Spleen (tissue), 11 donors: ENCODE measurements around the gene BAHCC1. TPM values are rescaled to one million over a fixed set of nuclear protein-coding genes. Genes with fewer than 3 reads are reported as not detected.

ENCODE experiments used
- DNase-seq: peaks from one replicate; pipeline ENCODE4 v3.0.0-alpha.2; 2020
- H3K27ac ChIP-seq, 8 donors: fragments of 200-600 bp; sonication (generic) in 7 of 8; 1 replicate in 4 of 8; 2 replicates in 4 of 8; pipeline versions ENCODE4 v1.5.0 to v1.8.0; 2016 to 2021; ENCODE audit warnings: inconsistent platforms in 4 of 8, mild to moderate bottlenecking in 4 of 8, moderate library complexity in 1 of 8
- H3K27me3 ChIP-seq, 7 donors: fragments of 200-600 bp; sonication (generic) in 6 of 7; replicated peaks in 1 of 7; 1 replicate in 4 of 7; 2 replicates in 3 of 7; pipeline versions ENCODE4 v1.5.0 to v1.8.0; 2016 to 2021; ENCODE audit warnings: inconsistent platforms in 3 of 7, mild to moderate bottlenecking in 1 of 7
- H3K36me3 ChIP-seq, 6 donors: fragments of 200-600 bp; sonication (generic) in 5 of 6; 1 replicate in 4 of 6; 2 replicates in 2 of 6; pipeline versions ENCODE4 v1.5.0 to v1.8.0; 2016 to 2021; ENCODE audit warnings: inconsistent platforms in 2 of 6
- H3K4me1 ChIP-seq, 6 donors: fragments of 200-600 bp; sonication (generic) in 5 of 6; 1 replicate in 3 of 6; 2 replicates in 3 of 6; pipeline versions ENCODE4 v1.5.0 to v1.8.0; 2016 to 2021; ENCODE audit warnings: inconsistent platforms in 3 of 6
- H3K4me3 ChIP-seq, 8 donors: fragments of 200-600 bp; sonication (generic) in 7 of 8; 1 replicate in 4 of 8; 2 replicates in 4 of 8; pipeline versions ENCODE4 v1.5.0 to v1.8.0; 2016 to 2021; ENCODE audit warnings: inconsistent platforms in 4 of 8, mild to moderate bottlenecking in 4 of 8, moderate library complexity in 2 of 8
- H3K9me3 ChIP-seq, 8 donors: fragments of 200-600 bp; sonication (generic) in 7 of 8; 1 replicate in 4 of 8; 2 replicates in 4 of 8; pipeline versions ENCODE4 v1.5.0 to v1.8.0; 2016 to 2021; ENCODE audit warnings: inconsistent platforms in 4 of 8
- POLR2A ChIP-seq, 3 donors: fragments of 450-650 bp; IDR thresholded peaks; one replicate each; pipeline ENCODE4 v1.5.1; 2017; ENCODE audit warnings: antibody characterized with exemption in 3 of 3, mild to moderate bottlenecking in 1 of 3
- POLR2AphosphoS5 ChIP-seq, 3 donors: sonication (generic); formaldehyde crosslinking; IDR thresholded peaks; one replicate each; pipeline ENCODE4 v1.5.1; 2017; ENCODE audit warnings: antibody characterized with exemption in 3 of 3
- WGBS, 5 donors: extraction: QIAGEN DNeasy Blood & Tissue Kit in 3 of 5; methylation state at CpG; one replicate each; pipeline versions ENCODE4 v1.1.5 to v1.1.7; 2013 to 2018; 5-methylcytosine and 5-hydroxymethylcytosine counted together
- intact Hi-C: fragments of 100-400 bp; cut with DNase I; formaldehyde crosslinking; loops from one replicate; pipeline ENCODE4 v1.15.0; 2023; ENCODE audit warnings: low total_unique reads
- polyA plus RNA-seq, 3 donors: library from polyadenylated mRNA; stranded (reverse); fragments of 200-250 nt; gene quantifications; one replicate each; pipeline ENCODE4 v1.2.1, GENCODE V29; 2013
- total RNA-seq, 7 donors: library from RNA; depleted of rRNA in 3 of 7; stranded (reverse); fragments of >200 nt in 3 of 7; fragmentation: NEBNext Ultra II Directional in 4 of 7; extraction: Animal tissue kit (Norgen Biotek cat#: 25700) in 4 of 7; gene quantifications; one replicate each; pipeline versions ENCODE4 v1.1.0 to v1.2.1, GENCODE V29; 2016 to 2021
- TF ChIP-seq, protein P1 (sequence below), 11 experiments: fragments of 200-600 bp in 7 of 11; fragments of 450-650 bp in 4 of 11; sonication (generic) in 4 of 11; IDR thresholded peaks in 8 of 11; conservative IDR thresholded peaks in 3 of 11; 1 replicate in 7 of 11; 2 replicates in 4 of 11; pipeline versions ENCODE4 v1.4.0 to v1.8.0; 2016 to 2021; ENCODE audit warnings: antibody characterized with exemption in 11 of 11, inconsistent platforms in 4 of 11, mild to moderate bottlenecking in 1 of 11
- donor health status: healthy with polysubstance abuse.
- donor health status: DM: no; HTN: no; CAD: no; lungs with moderate emphysema.
- donor health status: DM: no; HTN: no; CAD: no.
- donor health status: Bipolar disorder and iron deficiency.
- donor health status: healthy.
- donor health status: DM: no; HTN: no; CAD: no.
- donor health status: DM: yes; HTN: yes; CAD: no.

Gene BAHCC1
- total and polyA plus RNA-seq, 10 donors, result 1.7 to 20.3 (median 12.4) TPM

- H3K9me3 ChIP-seq, result no peaks in the 10 kb centered on the region
- H3K27me3 ChIP-seq, result peaks cover 0 to 68% (median 16%) of the 10 kb centered on the region in 7 donors
- no peak overlapping the region for H3K27ac ChIP-seq
- DNase-seq, result peak; percentile 71
- no peaks in the 10 kb centered on the region for H3K36me3 ChIP-seq
- intact Hi-C loops, result no loop called here
- TF ChIP-seq POLR2A (IDR thresholded peaks at IDR 0.05) (no peak), POLR2AphosphoS5 (IDR thresholded peaks at IDR 0.05) (peak in 1 of 3 donors; percentile 23)
- TF ChIP-seq, protein P1, sequence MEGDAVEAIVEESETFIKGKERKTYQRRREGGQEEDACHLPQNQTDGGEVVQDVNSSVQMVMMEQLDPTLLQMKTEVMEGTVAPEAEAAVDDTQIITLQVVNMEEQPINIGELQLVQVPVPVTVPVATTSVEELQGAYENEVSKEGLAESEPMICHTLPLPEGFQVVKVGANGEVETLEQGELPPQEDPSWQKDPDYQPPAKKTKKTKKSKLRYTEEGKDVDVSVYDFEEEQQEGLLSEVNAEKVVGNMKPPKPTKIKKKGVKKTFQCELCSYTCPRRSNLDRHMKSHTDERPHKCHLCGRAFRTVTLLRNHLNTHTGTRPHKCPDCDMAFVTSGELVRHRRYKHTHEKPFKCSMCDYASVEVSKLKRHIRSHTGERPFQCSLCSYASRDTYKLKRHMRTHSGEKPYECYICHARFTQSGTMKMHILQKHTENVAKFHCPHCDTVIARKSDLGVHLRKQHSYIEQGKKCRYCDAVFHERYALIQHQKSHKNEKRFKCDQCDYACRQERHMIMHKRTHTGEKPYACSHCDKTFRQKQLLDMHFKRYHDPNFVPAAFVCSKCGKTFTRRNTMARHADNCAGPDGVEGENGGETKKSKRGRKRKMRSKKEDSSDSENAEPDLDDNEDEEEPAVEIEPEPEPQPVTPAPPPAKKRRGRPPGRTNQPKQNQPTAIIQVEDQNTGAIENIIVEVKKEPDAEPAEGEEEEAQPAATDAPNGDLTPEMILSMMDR (IDR thresholded peaks at IDR 0.05 in 8 of 11, conservative IDR thresholded peaks at IDR 0.05 in 3 of 11), result no peak
- WGBS, 5 donors, result 82 to 89% (median 88%) methylated on average over 28 to 37 of the region's 37 CpGs
- H3K4me1 ChIP-seq, result peaks cover 4 to 24% (median 16%) of the 10 kb centered on the region in 6 donors
- no peak overlapping the region for H3K4me3 ChIP-seq
Observed at GRCh38 chr17:81381632-81382577, 13.4 kb upstream of the BAHCC1 start.

DNA sequence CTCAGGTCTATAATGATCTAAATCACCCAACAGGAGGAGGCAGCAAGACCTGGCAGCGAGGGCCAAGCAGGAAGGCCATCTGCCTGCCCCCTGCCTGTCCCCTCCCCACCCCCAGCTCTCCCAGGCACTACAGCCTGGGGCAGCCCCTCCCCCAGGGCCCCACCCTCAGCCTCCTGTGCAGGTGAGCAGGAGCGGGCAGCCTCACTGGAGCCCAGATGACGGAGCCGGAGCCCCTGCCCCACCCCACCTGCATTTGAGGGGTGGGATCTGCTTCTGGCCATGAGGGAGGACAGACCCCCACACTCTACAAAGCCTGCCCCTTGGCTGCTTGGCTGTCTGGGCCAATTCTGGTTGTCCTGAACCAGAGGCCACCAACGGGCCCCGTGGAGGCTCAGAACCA lies 12.4 kb upstream of the BAHCC1 start:
- no peaks in the 10 kb centered on the region for H3K9me3 ChIP-seq
- H3K36me3 ChIP-seq, result no peaks in the 10 kb centered on the region
- peaks cover 0 to 77% (median 25%) of the 10 kb centered on the region in 7 donors for H3K27me3 ChIP-seq
- H3K4me1 ChIP-seq, result peaks cover 6 to 33% (median 25%) of the 10 kb centered on the region in 6 donors
- H3K4me3 ChIP-seq, result no peak overlapping the region
- no peak for TF ChIP-seq POLR2AphosphoS5 (IDR thresholded peaks at IDR 0.05)
- TF ChIP-seq, protein P1 (IDR thresholded peaks at IDR 0.05 in 8 of 11, conservative IDR thresholded peaks at IDR 0.05 in 3 of 11), result no peak
- no peak for TF ChIP-seq POLR2A (IDR thresholded peaks at IDR 0.05)
- no peak overlapping the region for H3K27ac ChIP-seq
- WGBS, 5 donors, result 80 to 96% (median 86%) methylated on average over 3 to 6 of the region's 6 CpGs
- DNase-seq, result peak; percentile 58
- intact Hi-C loops, result no loop called here

- intact Hi-C loops, result no loop called here
- Histone ChIP-seq H3K4me1 (peaks cover 10 to 42% (median 34%) of the 10 kb centered on the region in 6 donors), H3K36me3 (no peaks in the 10 kb centered on the region), H3K27ac (no peak overlapping the region), H3K9me3 (no peaks in the 10 kb centered on the region), H3K27me3 (peaks cover 0 to 86% (median 30%) of the 10 kb centered on the region in 7 donors), H3K4me3 (no peak overlapping the region)
- DNase-seq, result peak; percentile 58
- WGBS, 5 donors, result 76 to 91% (median 85%) methylated on average over 20 to 32 of the region's 32 CpGs
- TF ChIP-seq, protein P1 (IDR thresholded peaks at IDR 0.05 in 8 of 11, conservative IDR thresholded peaks at IDR 0.05 in 3 of 11), result no peak
- no peak for TF ChIP-seq POLR2A (IDR thresholded peaks at IDR 0.05)
- TF ChIP-seq POLR2AphosphoS5 (IDR thresholded peaks at IDR 0.05), result no peak
Observed at GRCh38 chr17:81383504-81384421, 11.5 kb upstream of the BAHCC1 start.
